ENCODE data around the gene NME5. TPM values are rescaled to one million over a fixed set of nuclear protein-coding genes. Genes with fewer than 3 reads are reported as not detected.

The NME5 gene
- total and polyA plus RNA-seq, 4 experiments from 2014 or later = not detected

DNA sequence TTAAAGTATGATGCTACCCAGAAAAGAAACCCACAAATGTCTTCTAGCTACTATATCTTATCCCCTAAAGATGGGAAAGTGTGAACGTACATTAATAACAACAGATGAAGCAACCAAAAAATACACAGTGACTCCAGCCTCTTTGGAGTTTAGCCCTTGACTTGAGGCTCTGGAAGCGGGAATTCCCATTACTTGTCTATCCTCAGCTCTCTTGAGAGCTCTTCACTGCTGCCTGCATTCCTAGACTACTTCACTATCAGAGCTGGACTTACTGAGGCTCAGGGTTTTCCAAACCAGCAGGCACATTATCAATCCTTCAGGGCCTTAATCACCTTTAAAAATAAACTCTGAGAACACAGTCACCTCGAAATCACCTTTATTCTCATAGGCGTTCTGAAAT lies 1.0 kb upstream of the NME5 start:
- Histone ChIP-seq H3K4me1 (ENCODE audit: insufficient read depth, low read length) (no peaks in the 10 kb centered on the region), H3K27ac (ENCODE audit: low read depth, low read length) (no peak overlapping the region), H3K4me3 (ENCODE audit: low read length in 2 of 2) (no peak overlapping the region), H3K36me3 (ENCODE audit: insufficient read depth, low read length) (no peaks in the 10 kb centered on the region), H3K27me3 (ENCODE audit: insufficient read depth, low read length) (no peaks in the 10 kb centered on the region), H3K9me3 (ENCODE audit: control insufficient read depth in 1 of 2, low read length in 2 of 2) (no peaks in the 10 kb centered on the region)
- DNase-seq = no peak
- Mint-ChIP-seq H3K9me3 (no peaks in the 10 kb centered on the region), H3K27me3 (peaks cover 9 to 18% of the 10 kb centered on the region in 2 donors), H3K4me3 (no peak overlapping the region), H3K27ac (no peak overlapping the region), H3K36me3 (no peaks in the 10 kb centered on the region), H3K4me1 (no peaks in the 10 kb centered on the region)
- ChIA-PET CTCF (ENCODE audit: partially characterized antibody) (interaction anchor here (1.4 kb wide), 1 partner anchor 64 kb away, joined by 3 read pairs; no protein-coding TSS in a partner anchor), POLR2A (ENCODE audit: partially characterized antibody) (no interaction called here)
- intact Hi-C loops (cut with micrococcal nuclease) = no loop called here

DNA sequence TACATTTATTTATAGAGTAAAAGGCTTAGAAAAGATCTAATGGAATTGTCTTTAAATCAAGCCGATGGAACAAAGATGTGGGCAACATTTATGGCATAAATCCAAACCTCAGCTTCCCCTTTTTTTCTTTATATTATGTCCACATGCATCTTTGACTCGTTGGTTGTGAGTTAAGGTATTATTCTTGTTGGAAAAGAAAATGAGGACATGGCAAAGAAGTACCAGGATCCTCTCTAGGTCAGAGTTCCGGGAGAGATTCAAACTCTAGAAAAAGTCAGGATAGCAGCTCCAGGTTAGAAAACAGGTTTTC lies 508 bp upstream of the NME5 start:
- DNase-seq = no peak
- Histone ChIP-seq H3K36me3 (ENCODE audit: insufficient read depth, low read length) (no peaks in the 10 kb centered on the region), H3K4me1 (ENCODE audit: insufficient read depth, low read length) (no peaks in the 10 kb centered on the region), H3K9me3 (ENCODE audit: control insufficient read depth in 1 of 2, low read length in 2 of 2) (no peaks in the 10 kb centered on the region), H3K4me3 (ENCODE audit: low read length in 2 of 2) (no peak overlapping the region), H3K27me3 (ENCODE audit: insufficient read depth, low read length) (no peaks in the 10 kb centered on the region), H3K27ac (ENCODE audit: low read depth, low read length) (no peak overlapping the region)
- H3K27ac Mint-ChIP-seq = no peak overlapping the region
- H3K9me3 Mint-ChIP-seq = no peaks in the 10 kb centered on the region
- ChIA-PET CTCF (ENCODE audit: partially characterized antibody) (interaction anchor here (1.4 kb wide), 1 partner anchor 63 kb away, joined by 3 read pairs; no protein-coding TSS in a partner anchor), POLR2A (ENCODE audit: partially characterized antibody) (no interaction called here)
- H3K36me3 Mint-ChIP-seq = no peaks in the 10 kb centered on the region
- no peak overlapping the region for H3K4me3 Mint-ChIP-seq
- no peaks in the 10 kb centered on the region for H3K4me1 Mint-ChIP-seq
- peaks cover 9 to 18% of the 10 kb centered on the region in 2 donors for H3K27me3 Mint-ChIP-seq
- intact Hi-C loops (cut with micrococcal nuclease) = no loop called here

DNA sequence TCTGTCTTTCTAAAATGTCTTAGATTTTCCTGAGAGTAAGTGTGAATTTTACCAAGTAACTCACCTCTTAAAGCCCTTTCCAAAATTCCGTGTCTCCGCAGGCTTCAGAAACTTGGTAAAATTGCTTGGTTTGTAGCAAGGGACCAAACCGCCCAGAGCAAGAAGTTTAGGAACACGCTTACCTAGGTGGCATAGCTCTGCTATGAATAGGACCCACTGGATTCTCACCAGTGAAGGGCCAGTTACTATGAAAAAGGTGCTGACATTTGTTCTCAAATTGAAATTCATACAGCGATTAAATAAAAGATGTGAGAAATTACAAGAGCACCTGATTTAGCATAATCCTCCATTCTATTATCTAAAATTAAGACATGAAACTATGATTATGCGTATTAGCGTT lies 6.7 kb downstream of the NME5 start:
- no peaks in the 10 kb centered on the region for H3K4me1 Mint-ChIP-seq
- no peaks in the 10 kb centered on the region for H3K36me3 Mint-ChIP-seq
- no peak overlapping the region for H3K27ac Mint-ChIP-seq
- no peaks in the 10 kb centered on the region for H3K9me3 Mint-ChIP-seq
- no peaks in the 10 kb centered on the region for H3K36me3 ChIP-seq (ENCODE audit: insufficient read depth, low read length)
- CTCF ChIA-PET (ENCODE audit: partially characterized antibody) = interaction anchor here (0.8 to 4.5 kb wide), 12 partner anchors 16 to 354 kb away, joined by 3 to 88 read pairs (median 6); no protein-coding TSS in a partner anchor
- H3K9me3 ChIP-seq (ENCODE audit: control insufficient read depth in 1 of 2, low read length in 2 of 2) = no peaks in the 10 kb centered on the region
- H3K27ac ChIP-seq (ENCODE audit: low read depth, low read length) = no peak overlapping the region
- H3K4me3 ChIP-seq (ENCODE audit: low read length in 2 of 2) = no peak overlapping the region
- H3K4me3 Mint-ChIP-seq = peak overlapping the region in 2 of 8 donors; percentile 84 to 89
- intact Hi-C loops (cut with micrococcal nuclease) = no loop called here
- DNase-seq = no peak
- peaks cover 10 to 14% of the 10 kb centered on the region in 2 donors for H3K27me3 Mint-ChIP-seq
- POLR2A ChIA-PET (ENCODE audit: partially characterized antibody) = interaction anchor here (1.2 kb wide), 1 partner anchor 52 kb away, joined by 4 read pairs; no protein-coding TSS in a partner anchor
- no peaks in the 10 kb centered on the region for H3K4me1 ChIP-seq (ENCODE audit: insufficient read depth, low read length)
- no peaks in the 10 kb centered on the region for H3K27me3 ChIP-seq (ENCODE audit: insufficient read depth, low read length)

DNA sequence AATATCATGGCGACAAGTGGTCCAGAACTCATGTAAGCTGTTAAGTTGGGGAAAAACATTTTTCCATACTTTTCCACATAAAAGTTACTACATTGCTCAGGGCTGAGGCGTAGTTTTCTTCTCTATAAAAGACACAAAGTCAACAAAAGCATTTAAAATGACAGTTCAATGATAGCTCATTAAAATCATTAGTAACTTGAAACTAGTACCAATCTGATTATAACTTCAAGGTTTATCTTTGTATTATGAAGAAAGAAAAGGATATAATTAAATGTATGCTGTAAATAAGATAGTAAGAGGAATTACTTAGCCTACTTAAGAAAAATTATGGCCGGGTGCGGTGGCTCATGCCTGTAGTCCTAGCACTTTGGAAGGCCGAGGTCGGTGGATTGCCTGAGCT lies 9.9 kb downstream of the NME5 start:
- Mint-ChIP-seq H3K4me3 (no peak overlapping the region), H3K36me3 (no peaks in the 10 kb centered on the region), H3K4me1 (no peaks in the 10 kb centered on the region), H3K27me3 (peaks cover 5 to 9% of the 10 kb centered on the region in 2 donors), H3K9me3 (no peaks in the 10 kb centered on the region), H3K27ac (no peak overlapping the region)
- intact Hi-C loops (cut with micrococcal nuclease) = no loop called here
- Histone ChIP-seq H3K27ac (ENCODE audit: low read depth, low read length) (no peak overlapping the region), H3K4me1 (ENCODE audit: insufficient read depth, low read length) (no peaks in the 10 kb centered on the region), H3K4me3 (ENCODE audit: low read length in 2 of 2) (no peak overlapping the region), H3K36me3 (ENCODE audit: insufficient read depth, low read length) (no peaks in the 10 kb centered on the region), H3K9me3 (ENCODE audit: control insufficient read depth in 1 of 2, low read length in 2 of 2) (no peaks in the 10 kb centered on the region), H3K27me3 (ENCODE audit: insufficient read depth, low read length) (no peaks in the 10 kb centered on the region)
- ChIA-PET CTCF (ENCODE audit: partially characterized antibody) (interaction anchor here (1.0 to 2.9 kb wide), 5 partner anchors 39 to 350 kb away, joined by 3 to 11 read pairs (median 4); no protein-coding TSS in a partner anchor), POLR2A (ENCODE audit: partially characterized antibody) (no interaction called here)
- no peak for DNase-seq

- H3K4me1 ChIP-seq (ENCODE audit: insufficient read depth, low read length) = no peaks in the 10 kb centered on the region
- DNase-seq = no peak
- no peak overlapping the region for H3K27ac Mint-ChIP-seq
- CTCF ChIA-PET (ENCODE audit: partially characterized antibody) = interaction anchor here (0.7 to 2.9 kb wide), 3 partner anchors 51 to 93 kb away, joined by 3 to 11 read pairs (median 4); no protein-coding TSS in a partner anchor
- POLR2A ChIA-PET (ENCODE audit: partially characterized antibody) = no interaction called here
- no peaks in the 10 kb centered on the region for H3K27me3 ChIP-seq (ENCODE audit: insufficient read depth, low read length)
- no peak overlapping the region for H3K27ac ChIP-seq (ENCODE audit: low read depth, low read length)
- H3K36me3 ChIP-seq (ENCODE audit: insufficient read depth, low read length) = no peaks in the 10 kb centered on the region
- H3K36me3 Mint-ChIP-seq = no peaks in the 10 kb centered on the region
- H3K9me3 ChIP-seq (ENCODE audit: control insufficient read depth in 1 of 2, low read length in 2 of 2) = no peaks in the 10 kb centered on the region
- H3K4me3 Mint-ChIP-seq = no peak overlapping the region
- H3K9me3 Mint-ChIP-seq = no peaks in the 10 kb centered on the region
- H3K4me1 Mint-ChIP-seq = no peaks in the 10 kb centered on the region
- intact Hi-C loops (cut with micrococcal nuclease) = no loop called here
- peaks cover 4 to 7% of the 10 kb centered on the region in 2 donors for H3K27me3 Mint-ChIP-seq
- no peak overlapping the region for H3K4me3 ChIP-seq (ENCODE audit: low read length in 2 of 2)
Observed at GRCh38 chr5:138128334-138128733, 10.9 kb downstream of the NME5 start.

- DNase-seq = no peak
- Mint-ChIP-seq H3K27ac (no peak overlapping the region), H3K36me3 (no peaks in the 10 kb centered on the region), H3K4me1 (no peaks in the 10 kb centered on the region), H3K27me3 (peaks cover 3 to 4% of the 10 kb centered on the region in 2 donors), H3K9me3 (no peaks in the 10 kb centered on the region), H3K4me3 (no peak overlapping the region)
- Histone ChIP-seq H3K36me3 (ENCODE audit: insufficient read depth, low read length) (no peaks in the 10 kb centered on the region), H3K4me3 (ENCODE audit: low read length in 2 of 2) (no peak overlapping the region), H3K27me3 (ENCODE audit: insufficient read depth, low read length) (peaks cover 4% of the 10 kb centered on the region), H3K4me1 (ENCODE audit: insufficient read depth, low read length) (no peaks in the 10 kb centered on the region), H3K27ac (ENCODE audit: low read depth, low read length) (no peak overlapping the region), H3K9me3 (ENCODE audit: control insufficient read depth in 1 of 2, low read length in 2 of 2) (no peaks in the 10 kb centered on the region)
- intact Hi-C loops (cut with micrococcal nuclease) = no loop called here
- ChIA-PET CTCF (ENCODE audit: partially characterized antibody) (no interaction called here), POLR2A (ENCODE audit: partially characterized antibody) (no interaction called here)
Observed at GRCh38 chr5:138115254-138115653, 24.0 kb downstream of the NME5 start.

- no peaks in the 10 kb centered on the region for H3K36me3 ChIP-seq (ENCODE audit: insufficient read depth, low read length)
- intact Hi-C loops (cut with micrococcal nuclease) = no loop called here
- H3K27me3 Mint-ChIP-seq = peaks cover 2% of the 10 kb centered on the region in 2 donors
- DNase-seq = no peak
- H3K27me3 ChIP-seq (ENCODE audit: insufficient read depth, low read length) = peaks cover 4% of the 10 kb centered on the region
- no peaks in the 10 kb centered on the region for H3K4me1 ChIP-seq (ENCODE audit: insufficient read depth, low read length)
- no peak overlapping the region for H3K4me3 Mint-ChIP-seq
- CTCF ChIA-PET (ENCODE audit: partially characterized antibody) = interaction anchor here (1.2 kb wide), 1 partner anchor 42 kb away, joined by 3 read pairs; no protein-coding TSS in a partner anchor
- no peak overlapping the region for H3K27ac ChIP-seq (ENCODE audit: low read depth, low read length)
- no peaks in the 10 kb centered on the region for H3K9me3 Mint-ChIP-seq
- no peak overlapping the region for H3K27ac Mint-ChIP-seq
- POLR2A ChIA-PET (ENCODE audit: partially characterized antibody) = no interaction called here
- peaks cover 0 to 2% (median 0%) of the 10 kb centered on the region in 4 donors for H3K4me1 Mint-ChIP-seq
- no peaks in the 10 kb centered on the region for H3K36me3 Mint-ChIP-seq
- H3K9me3 ChIP-seq (ENCODE audit: control insufficient read depth in 1 of 2, low read length in 2 of 2) = no peaks in the 10 kb centered on the region
- H3K4me3 ChIP-seq (ENCODE audit: low read length in 2 of 2) = no peak overlapping the region
Observed at GRCh38 chr5:138111937-138112336, 27.3 kb downstream of the NME5 start.

Measured in CD4-positive, alpha-beta memory T cell (primary cell).